Measurements from ENCODE around the gene SLC38A10.

The SLC38A10 gene

GRCh38 chr17:81324177-81324850 lies 29.2 kb upstream of the SLC38A10 start:
- Histone ChIP-seq H3K79me2 (ENCODE audit: control insufficient read depth, insufficient read depth, low read length, poor library complexity) (no peaks in the 10 kb centered on the region), H3K79me1 (ENCODE audit: low read length) (peaks cover 11% of the 10 kb centered on the region), H3K9ac (ENCODE audit: low read length) (no peak overlapping the region), H2AK5ac (ENCODE audit: low read length) (peak overlapping the region; percentile 21), H4K12ac (ENCODE audit: low read depth, low read length) (no peak overlapping the region), H2BK12ac (ENCODE audit: low read length) (peak overlapping the region; percentile 4), H3K36me3 (ENCODE audit: control insufficient read depth in 1 of 2, insufficient read depth in 2 of 2, low read length in 2 of 2) (no peaks in the 10 kb centered on the region), H3K23ac (ENCODE audit: low read length) (no peak overlapping the region), H3K4me1 (ENCODE audit: control insufficient read depth in 1 of 2, insufficient read depth in 2 of 2, low read length in 2 of 2) (peaks cover 15% of the 10 kb centered on the region in 2 experiments), H2BK5ac (ENCODE audit: low read depth, low read length, poor library complexity) (no peak overlapping the region), H3K18ac (ENCODE audit: low read length) (no peak overlapping the region), H4K91ac (ENCODE audit: low read depth, low read length) (no peak overlapping the region), H3K4me3 (ENCODE audit: low read depth, low read length) (no peak overlapping the region), H3K27ac (ENCODE audit: low read depth, low read length) (no peak overlapping the region), H2BK120ac (ENCODE audit: insufficient read depth, low read length, poor library complexity) (no peak overlapping the region), H4K8ac (ENCODE audit: low read depth, low read length) (no peak overlapping the region), H3K14ac (ENCODE audit: low read length) (no peak overlapping the region), H3K27me3 (ENCODE audit: insufficient read depth, low read length) (no peaks in the 10 kb centered on the region), H3K4ac (ENCODE audit: low read depth, low read length) (no peak overlapping the region), H3K9me3 (ENCODE audit: insufficient read depth, low read depth, low read length) (peaks cover 1% of the 10 kb centered on the region), H3K4me2 (ENCODE audit: low read length) (no peak overlapping the region), H2AFZ (ENCODE audit: insufficient read depth, low read length, poor library complexity) (no peak overlapping the region)
- WGBS (ENCODE audit: extremely low coverage, insufficient coverage, insufficient read length): no CpG with 5 or more reads among the region's 17 CpGs
- DNase-seq: no peak

- peaks cover 6 to 7% of the 10 kb centered on the region in 2 experiments for H3K4me1 ChIP-seq (ENCODE audit: control insufficient read depth in 1 of 2, insufficient read depth in 2 of 2, low read length in 2 of 2)
- no peak overlapping the region for H3K4me2 ChIP-seq (ENCODE audit: low read length)
- no peak overlapping the region for H4K8ac ChIP-seq (ENCODE audit: low read depth, low read length)
- no peaks in the 10 kb centered on the region for H3K36me3 ChIP-seq (ENCODE audit: control insufficient read depth in 1 of 2, insufficient read depth in 2 of 2, low read length in 2 of 2)
- no peaks in the 10 kb centered on the region for H3K27me3 ChIP-seq (ENCODE audit: insufficient read depth, low read length)
- WGBS (ENCODE audit: extremely low coverage, insufficient coverage, insufficient read length): no CpG with 5 or more reads among the region's 20 CpGs
- no peak overlapping the region for H2BK12ac ChIP-seq (ENCODE audit: low read length)
- no peak overlapping the region for H2AK5ac ChIP-seq (ENCODE audit: low read length)
- H2BK120ac ChIP-seq (ENCODE audit: insufficient read depth, low read length, poor library complexity): no peak overlapping the region
- H2BK5ac ChIP-seq (ENCODE audit: low read depth, low read length, poor library complexity): no peak overlapping the region
- H3K4me3 ChIP-seq (ENCODE audit: low read depth, low read length): no peak overlapping the region
- H3K27ac ChIP-seq (ENCODE audit: low read depth, low read length): no peak overlapping the region
- H3K14ac ChIP-seq (ENCODE audit: low read length): no peak overlapping the region
- H3K9ac ChIP-seq (ENCODE audit: low read length): no peak overlapping the region
- no peak for DNase-seq
- no peak overlapping the region for H2AFZ ChIP-seq (ENCODE audit: insufficient read depth, low read length, poor library complexity)
- H3K9me3 ChIP-seq (ENCODE audit: insufficient read depth, low read depth, low read length): peaks cover 2% of the 10 kb centered on the region
- H3K79me2 ChIP-seq (ENCODE audit: control insufficient read depth, insufficient read depth, low read length, poor library complexity): no peaks in the 10 kb centered on the region
- H3K79me1 ChIP-seq (ENCODE audit: low read length): peaks cover 2% of the 10 kb centered on the region
- no peak overlapping the region for H4K91ac ChIP-seq (ENCODE audit: low read depth, low read length)
- H3K23ac ChIP-seq (ENCODE audit: low read length): no peak overlapping the region
- H3K18ac ChIP-seq (ENCODE audit: low read length): no peak overlapping the region
- H4K12ac ChIP-seq (ENCODE audit: low read depth, low read length): no peak overlapping the region
- H3K4ac ChIP-seq (ENCODE audit: low read depth, low read length): no peak overlapping the region
These were observed 28.3 kb upstream of the SLC38A10 start for GRCh38 chr17:81323411-81323868.

- Histone ChIP-seq H2AFZ (ENCODE audit: insufficient read depth, low read length, poor library complexity) (no peak overlapping the region), H2BK5ac (ENCODE audit: low read depth, low read length, poor library complexity) (no peak overlapping the region), H4K12ac (ENCODE audit: low read depth, low read length) (no peak overlapping the region), H3K4me3 (ENCODE audit: low read depth, low read length) (no peak overlapping the region), H3K27me3 (ENCODE audit: insufficient read depth, low read length) (no peaks in the 10 kb centered on the region), H3K9me3 (ENCODE audit: insufficient read depth, low read depth, low read length) (peaks cover 3% of the 10 kb centered on the region), H3K36me3 (ENCODE audit: control insufficient read depth in 1 of 2, insufficient read depth in 2 of 2, low read length in 2 of 2) (no peaks in the 10 kb centered on the region), H2BK12ac (ENCODE audit: low read length) (no peak overlapping the region), H3K18ac (ENCODE audit: low read length) (no peak overlapping the region), H3K14ac (ENCODE audit: low read length) (no peak overlapping the region), H3K79me1 (ENCODE audit: low read length) (no peaks in the 10 kb centered on the region), H3K4me1 (ENCODE audit: control insufficient read depth in 1 of 2, insufficient read depth in 2 of 2, low read length in 2 of 2) (peaks cover 2 to 6% of the 10 kb centered on the region in 2 experiments), H2BK120ac (ENCODE audit: insufficient read depth, low read length, poor library complexity) (no peak overlapping the region), H3K27ac (ENCODE audit: low read depth, low read length) (no peak overlapping the region), H3K4ac (ENCODE audit: low read depth, low read length) (no peak overlapping the region), H2AK5ac (ENCODE audit: low read length) (no peak overlapping the region), H3K4me2 (ENCODE audit: low read length) (no peak overlapping the region), H4K91ac (ENCODE audit: low read depth, low read length) (no peak overlapping the region), H3K9ac (ENCODE audit: low read length) (no peak overlapping the region), H3K23ac (ENCODE audit: low read length) (no peak overlapping the region), H4K8ac (ENCODE audit: low read depth, low read length) (no peak overlapping the region), H3K79me2 (ENCODE audit: control insufficient read depth, insufficient read depth, low read length, poor library complexity) (no peaks in the 10 kb centered on the region)
- WGBS (ENCODE audit: extremely low coverage, insufficient coverage, insufficient read length): no CpG with 5 or more reads among the region's 10 CpGs
- no peak for DNase-seq
These were observed 27.9 kb upstream of the SLC38A10 start for GRCh38 chr17:81323083-81323369.

- H2BK12ac ChIP-seq (ENCODE audit: low read length): no peak overlapping the region
- no peaks in the 10 kb centered on the region for H3K27me3 ChIP-seq (ENCODE audit: insufficient read depth, low read length)
- H2BK5ac ChIP-seq (ENCODE audit: low read depth, low read length, poor library complexity): no peak overlapping the region
- H3K27ac ChIP-seq (ENCODE audit: low read depth, low read length): no peak overlapping the region
- H2BK120ac ChIP-seq (ENCODE audit: insufficient read depth, low read length, poor library complexity): no peak overlapping the region
- H2AK5ac ChIP-seq (ENCODE audit: low read length): no peak overlapping the region
- no peak overlapping the region for H3K23ac ChIP-seq (ENCODE audit: low read length)
- no peaks in the 10 kb centered on the region for H3K36me3 ChIP-seq (ENCODE audit: control insufficient read depth in 1 of 2, insufficient read depth in 2 of 2, low read length in 2 of 2)
- H3K9me3 ChIP-seq (ENCODE audit: insufficient read depth, low read depth, low read length): peaks cover 3% of the 10 kb centered on the region
- H4K12ac ChIP-seq (ENCODE audit: low read depth, low read length): no peak overlapping the region
- H3K18ac ChIP-seq (ENCODE audit: low read length): no peak overlapping the region
- no peak overlapping the region for H3K14ac ChIP-seq (ENCODE audit: low read length)
- no peaks in the 10 kb centered on the region for H3K79me1 ChIP-seq (ENCODE audit: low read length)
- no peak overlapping the region for H3K9ac ChIP-seq (ENCODE audit: low read length)
- no peak overlapping the region for H4K91ac ChIP-seq (ENCODE audit: low read depth, low read length)
- H3K4me1 ChIP-seq (ENCODE audit: control insufficient read depth in 1 of 2, insufficient read depth in 2 of 2, low read length in 2 of 2): peaks cover 0 to 8% of the 10 kb centered on the region in 2 experiments
- no peak overlapping the region for H3K4me2 ChIP-seq (ENCODE audit: low read length)
- DNase-seq: no peak
- H3K4ac ChIP-seq (ENCODE audit: low read depth, low read length): no peak overlapping the region
- no CpG with 5 or more reads among the region's 34 CpGs for WGBS (ENCODE audit: extremely low coverage, insufficient coverage, insufficient read length)
- H3K4me3 ChIP-seq (ENCODE audit: low read depth, low read length): no peak overlapping the region
- no peak overlapping the region for H2AFZ ChIP-seq (ENCODE audit: insufficient read depth, low read length, poor library complexity)
- no peak overlapping the region for H4K8ac ChIP-seq (ENCODE audit: low read depth, low read length)
- no peaks in the 10 kb centered on the region for H3K79me2 ChIP-seq (ENCODE audit: control insufficient read depth, insufficient read depth, low read length, poor library complexity)
These were observed 27.4 kb upstream of the SLC38A10 start for GRCh38 chr17:81322271-81323082.
